RWPE1 (cell line): ENCODE measurements around the gene ARPC1A.
A peak's percentile ranks its signal among the peaks of the same experiment; 100 is the strongest.

Experiments used
- CTCF ChIA-PET: fragments of 350-600 bp; sonication (Branson Sonifier 250); formaldehyde crosslinking; extraction: SDS; loops from one replicate; lab custom pipeline; 2021; lab: Yijun Ruan, JAX
- POLR2A ChIA-PET: fragments of 400-600 bp; formaldehyde crosslinking; extraction: SDS; loops from one replicate; lab custom pipeline; 2020; ENCODE audit warnings: antibody characterized with exemption; ENCODE audit not compliant: low non-redundant PET; lab: Yijun Ruan, JAX
- DNase-seq: peaks from one replicate; pipeline ENCODE4 v3.0.0; 2012; ENCODE audit warnings: low spot score
- H3K27ac ChIP-seq: fragments of 450-650 bp; 2 replicates; pipeline ENCODE4 v1.5.1; 2017
- TF ChIP-seq, protein P1 (sequence below): fragments of 450-650 bp; conservative IDR thresholded peaks from 2 replicates; pipeline ENCODE4 v1.5.1; 2017; ENCODE audit warnings: low read depth, mild to moderate bottlenecking

Gene ARPC1A

DNA sequence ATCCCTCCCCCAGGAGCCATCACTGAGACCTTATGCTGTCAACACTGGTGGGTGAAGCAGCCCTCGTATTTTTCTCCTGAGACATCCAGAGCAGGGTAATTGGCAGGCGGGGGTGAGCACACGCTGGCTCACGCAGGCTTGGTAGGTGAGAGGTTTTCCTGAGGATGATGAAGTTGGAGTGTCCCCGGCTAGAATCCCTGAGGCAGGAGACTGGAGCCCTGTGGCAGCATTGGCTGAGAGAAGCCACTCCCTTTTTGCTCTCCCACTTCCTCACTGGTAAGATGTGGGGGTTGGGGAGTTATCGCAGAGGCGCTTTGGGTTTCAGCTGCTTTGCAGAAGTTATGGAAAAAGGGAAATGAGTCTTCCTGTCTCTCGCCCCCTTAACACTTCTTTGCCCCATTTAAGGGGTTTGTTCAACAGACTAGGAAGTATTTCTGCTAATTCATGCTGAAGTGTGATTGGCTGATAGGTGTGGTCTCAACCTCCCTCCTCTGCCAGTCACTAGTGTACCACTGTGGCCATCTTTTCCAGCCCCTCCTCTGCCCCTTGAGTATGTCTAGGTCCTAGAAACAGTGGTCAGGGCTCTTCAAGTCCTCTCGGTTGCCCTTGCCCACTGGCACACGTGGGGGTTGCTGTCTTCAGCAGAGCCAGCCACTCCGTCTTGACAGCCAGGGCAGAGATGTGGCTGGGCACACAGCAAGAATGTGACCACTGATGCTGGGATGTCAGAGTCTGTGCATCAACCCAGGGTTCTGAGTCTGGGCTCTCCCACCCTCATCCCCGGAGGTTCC, 54.5 kb downstream of the ARPC1A start:
- POLR2A ChIA-PET: no interaction called here
- peak overlapping the region; percentile 97 for H3K27ac ChIP-seq
- CTCF ChIA-PET: no interaction called here
- TF ChIP-seq, protein P1, sequence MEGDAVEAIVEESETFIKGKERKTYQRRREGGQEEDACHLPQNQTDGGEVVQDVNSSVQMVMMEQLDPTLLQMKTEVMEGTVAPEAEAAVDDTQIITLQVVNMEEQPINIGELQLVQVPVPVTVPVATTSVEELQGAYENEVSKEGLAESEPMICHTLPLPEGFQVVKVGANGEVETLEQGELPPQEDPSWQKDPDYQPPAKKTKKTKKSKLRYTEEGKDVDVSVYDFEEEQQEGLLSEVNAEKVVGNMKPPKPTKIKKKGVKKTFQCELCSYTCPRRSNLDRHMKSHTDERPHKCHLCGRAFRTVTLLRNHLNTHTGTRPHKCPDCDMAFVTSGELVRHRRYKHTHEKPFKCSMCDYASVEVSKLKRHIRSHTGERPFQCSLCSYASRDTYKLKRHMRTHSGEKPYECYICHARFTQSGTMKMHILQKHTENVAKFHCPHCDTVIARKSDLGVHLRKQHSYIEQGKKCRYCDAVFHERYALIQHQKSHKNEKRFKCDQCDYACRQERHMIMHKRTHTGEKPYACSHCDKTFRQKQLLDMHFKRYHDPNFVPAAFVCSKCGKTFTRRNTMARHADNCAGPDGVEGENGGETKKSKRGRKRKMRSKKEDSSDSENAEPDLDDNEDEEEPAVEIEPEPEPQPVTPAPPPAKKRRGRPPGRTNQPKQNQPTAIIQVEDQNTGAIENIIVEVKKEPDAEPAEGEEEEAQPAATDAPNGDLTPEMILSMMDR: no peak
- DNase-seq: peak; percentile 36

GRCh38 chr7:99380823-99381663, 55.3 kb downstream of the ARPC1A start:
- TF ChIP-seq, protein P1: no peak
- POLR2A ChIA-PET: no interaction called here
- CTCF ChIA-PET: no interaction called here
- DNase-seq: no peak
- H3K27ac ChIP-seq: peak overlapping the region; percentile 97

- TF ChIP-seq, protein P1: no peak
- H3K27ac ChIP-seq: peak overlapping the region; percentile 97
- CTCF ChIA-PET: no interaction called here
- DNase-seq: no peak
- POLR2A ChIA-PET: no interaction called here
Measured at GRCh38 chr7:99381664-99382075, 56.0 kb downstream of the ARPC1A start.

DNA sequence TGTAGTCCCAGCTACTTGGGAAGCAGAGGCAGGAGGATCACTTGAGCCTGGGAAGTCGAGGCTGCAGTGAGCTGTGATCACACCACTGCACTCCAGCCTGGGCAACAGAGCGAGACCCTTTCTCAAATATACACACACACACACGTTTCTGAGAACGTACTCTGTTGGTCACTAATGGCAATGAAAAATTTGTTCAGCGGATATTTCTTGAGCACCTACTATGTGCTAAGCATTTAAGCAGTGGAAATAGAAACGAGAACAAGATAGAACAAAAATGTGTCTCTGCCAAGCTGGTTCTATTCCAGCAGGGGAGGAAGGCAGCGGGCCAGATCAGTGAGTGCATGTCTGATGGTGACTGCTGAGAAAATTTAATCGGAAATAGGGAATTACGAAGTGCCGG, 57.5 kb downstream of the ARPC1A start:
- TF ChIP-seq, protein P1: no peak
- H3K27ac ChIP-seq: peak overlapping the region; percentile 44; the same call in 1 of the 2 replicates
- no peak for DNase-seq
- POLR2A ChIA-PET: interaction anchor here (0.6 kb wide), 1 partner anchor 1154 kb away, joined by 6 read pairs; no protein-coding TSS in a partner anchor
- CTCF ChIA-PET: no interaction called here

GRCh38 chr7:99383791-99384370, 58.2 kb downstream of the ARPC1A start:
- peak overlapping the region; percentile 44 for H3K27ac ChIP-seq
- TF ChIP-seq, protein P1: no peak
- ChIA-PET POLR2A (no interaction called here), CTCF (interaction anchor here (0.7 kb wide), 1 partner anchor 499 kb away, joined by 4 read pairs; no protein-coding TSS in a partner anchor)
- no peak for DNase-seq

DNA sequence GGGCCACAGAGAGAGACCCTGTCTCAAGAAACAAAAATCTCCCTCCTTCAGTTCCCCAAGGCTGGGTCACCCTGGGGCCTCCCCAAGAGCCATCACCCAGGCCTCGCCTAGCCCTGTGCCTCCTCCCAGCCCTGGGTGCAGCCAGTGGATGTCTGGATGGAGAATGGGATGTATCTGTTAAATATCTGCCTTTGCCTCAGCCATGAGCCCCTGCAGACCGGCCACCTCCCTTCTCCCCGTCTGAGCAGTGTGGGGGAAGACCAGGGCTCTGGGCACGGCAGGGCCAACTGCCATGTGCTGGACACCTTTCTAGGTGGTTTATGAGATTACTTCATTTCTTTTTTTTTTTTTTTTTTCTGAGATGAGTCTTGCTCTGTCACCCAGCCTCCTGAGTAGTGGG, 58.8 kb downstream of the ARPC1A start:
- CTCF ChIA-PET: no interaction called here
- peak overlapping the region; percentile 44 for H3K27ac ChIP-seq
- TF ChIP-seq, protein P1: no peak
- DNase-seq: no peak
- POLR2A ChIA-PET: no interaction called here
